HepG2 (cell line): ENCODE results near the gene OGFR. TPM values are rescaled to one million over a fixed set of nuclear protein-coding genes. Genes with fewer than 3 reads are reported as not detected.

Experiments used
- ATRX ChIP-seq: sonication (generic); formaldehyde crosslinking; IDR thresholded peaks from 2 replicates; pipeline ENCODE4 v1.4.0; 2020; ENCODE audit warnings: missing genetic modification reagents, borderline replicate concordance
- CREBL2 ChIP-seq: sonication (generic); formaldehyde crosslinking; IDR thresholded peaks from 2 replicates; pipeline ENCODE4 v1.8.1; 2023; ENCODE audit warnings: missing genetic modification reagents, mild to moderate bottlenecking, borderline replicate concordance
- FOXP4 ChIP-seq: sonication (generic); formaldehyde crosslinking; IDR thresholded peaks from 2 replicates; pipeline ENCODE4 v1.4.0; 2020; ENCODE audit warnings: missing genetic modification reagents
- GATAD2A ChIP-seq: IDR thresholded peaks from 2 replicates; pipeline ENCODE4 v1.6.1; 2016
- GMEB1 ChIP-seq: sonication (generic); formaldehyde crosslinking; IDR thresholded peaks from 2 replicates; pipeline ENCODE4 v1.5.1; 2020; ENCODE audit warnings: missing genetic modification reagents, mild to moderate bottlenecking, borderline replicate concordance
- HCFC1 ChIP-seq: fragments of 150-350 bp; IDR thresholded peaks from 2 replicates; pipeline ENCODE4 v1.6.1; 2014; ENCODE audit warnings: low read depth, low read length
- HOXA3 ChIP-seq: sonication (generic); formaldehyde crosslinking; IDR thresholded peaks from 2 replicates; pipeline ENCODE4 v1.5.0; 2020; ENCODE audit warnings: missing genetic modification reagents
- KAT7 ChIP-seq: IDR thresholded peaks from 2 replicates; pipeline ENCODE4 v1.6.1; 2018; ENCODE audit warnings: borderline replicate concordance, missing compliant biosample characterization
- NR3C1 ChIP-seq: sonication (generic); formaldehyde crosslinking; IDR thresholded peaks from 2 replicates; pipeline ENCODE4 v1.4.0; 2020; ENCODE audit warnings: missing genetic modification reagents
- PHF21A ChIP-seq: sonication (generic); formaldehyde crosslinking; IDR thresholded peaks from 2 replicates; pipeline ENCODE4 v1.5.0; 2020; ENCODE audit warnings: mild to moderate bottlenecking, missing genetic modification reagents
- RFXAP ChIP-seq: sonication (generic); formaldehyde crosslinking; IDR thresholded peaks from 2 replicates; pipeline ENCODE4 v1.4.0; 2020; ENCODE audit warnings: missing genetic modification reagents, borderline replicate concordance
- TFDP1 ChIP-seq: IDR thresholded peaks from 2 replicates; pipeline ENCODE4 v1.6.1; 2016; ENCODE audit warnings: missing compliant biosample characterization, missing genetic modification reagents, borderline replicate concordance
- TRIM24 ChIP-seq: sonication (generic); formaldehyde crosslinking; IDR thresholded peaks from 2 replicates; pipeline ENCODE4 v1.8.0; 2022; ENCODE audit warnings: mild to moderate bottlenecking, missing genetic modification reagents
- ZNF18 ChIP-seq: sonication (generic); formaldehyde crosslinking; IDR thresholded peaks from 2 replicates; pipeline ENCODE4 v1.8.0; 2022; ENCODE audit warnings: mild to moderate bottlenecking, missing genetic modification reagents; ENCODE audit not compliant: insufficient replicate concordance
- ZNF749 ChIP-seq: sonication (generic); formaldehyde crosslinking; IDR thresholded peaks from 2 replicates; pipeline ENCODE4 v1.8.0; 2022; ENCODE audit warnings: mild to moderate bottlenecking, missing genetic modification reagents, moderate library complexity, borderline replicate concordance
- ZSCAN20 ChIP-seq: sonication (generic); formaldehyde crosslinking; IDR thresholded peaks from 2 replicates; pipeline ENCODE4 v1.4.0; 2020; ENCODE audit warnings: missing genetic modification reagents, mild to moderate bottlenecking, borderline replicate concordance
- polyA plus RNA-seq, 8 experiments: library from polyadenylated mRNA; depleted of rRNA in 3 of 8; stranded (reverse) in 7 of 8; unstranded in 1 of 8; fragments of >200 nt; fragmentation: Illumina TruSeq in 4 of 8; extraction: Trizol in 4 of 8; gene quantifications; 2 replicates each; pipeline versions ENCODE4 v1.2.1 to v1.2.3, GENCODE V29; 2011 to 2016; ENCODE audit warnings: low read depth in 4 of 8, missing spikeins in 1 of 8, mixed read lengths in 1 of 8; ENCODE audit not compliant: insufficient read depth in 1 of 8
- total RNA-seq, 5 experiments: library from RNA; depleted of rRNA; stranded (reverse); fragments of >200 nt; fragmentation: Illumina TruSeq; extraction: Trizol; gene quantifications; 2 replicates each; pipeline ENCODE4 v1.2.3, GENCODE V29; 2016; ENCODE audit warnings: low read depth in 1 of 5
- TF ChIP-seq, protein P1 (sequence below), 2 experiments: IDR thresholded peaks; 2 replicates each; pipeline ENCODE4 v1.6.1; 2011 to 2012; ENCODE audit warnings: low read length in 2 of 2, borderline replicate concordance in 1 of 2, low read depth in 1 of 2, mild to moderate bottlenecking in 1 of 2, moderate library complexity in 1 of 2

The OGFR gene
- total and polyA plus RNA-seq, 2 of the 13 experiments (the other 11 are each of a cell fraction or from before 2014, with no cell fraction given) = 47.7 to 81.8 TPM

GRCh38 chr20:62818592-62819493 is 14.2 kb downstream of the OGFR start (continued):
- TF ChIP-seq GATAD2A (peak; percentile 82), GMEB1 (peak; percentile 46; the same call in 1 of the 2 replicates), FOXP4 (CRISPR knock-in tag) (0 out of 2 replicates have a peak, but pooled peaks have one; percentile 8), HCFC1 (no peak), KAT7 (peak; percentile 45; the same call in 1 of the 2 replicates), HOXA3 (CRISPR knock-in tag) (peak; percentile 23; the same call in 1 of the 2 replicates), NR3C1 (no peak), PHF21A (CRISPR knock-in tag) (peak; percentile 91), ZNF18 (no peak), CREBL2 (CRISPR knock-in tag) (no peak; the same call in 1 of the 2 replicates), ATRX (no peak), ZNF749 (CRISPR knock-in tag) (peak; percentile 75), ZSCAN20 (peak; percentile 2; the same call in 1 of the 2 replicates), TFDP1 (peak; percentile 63; the same call in 1 of the 2 replicates), TRIM24 (CRISPR knock-in tag) (no peak), RFXAP (CRISPR knock-in tag) (no peak)
- TF ChIP-seq, protein P1, sequence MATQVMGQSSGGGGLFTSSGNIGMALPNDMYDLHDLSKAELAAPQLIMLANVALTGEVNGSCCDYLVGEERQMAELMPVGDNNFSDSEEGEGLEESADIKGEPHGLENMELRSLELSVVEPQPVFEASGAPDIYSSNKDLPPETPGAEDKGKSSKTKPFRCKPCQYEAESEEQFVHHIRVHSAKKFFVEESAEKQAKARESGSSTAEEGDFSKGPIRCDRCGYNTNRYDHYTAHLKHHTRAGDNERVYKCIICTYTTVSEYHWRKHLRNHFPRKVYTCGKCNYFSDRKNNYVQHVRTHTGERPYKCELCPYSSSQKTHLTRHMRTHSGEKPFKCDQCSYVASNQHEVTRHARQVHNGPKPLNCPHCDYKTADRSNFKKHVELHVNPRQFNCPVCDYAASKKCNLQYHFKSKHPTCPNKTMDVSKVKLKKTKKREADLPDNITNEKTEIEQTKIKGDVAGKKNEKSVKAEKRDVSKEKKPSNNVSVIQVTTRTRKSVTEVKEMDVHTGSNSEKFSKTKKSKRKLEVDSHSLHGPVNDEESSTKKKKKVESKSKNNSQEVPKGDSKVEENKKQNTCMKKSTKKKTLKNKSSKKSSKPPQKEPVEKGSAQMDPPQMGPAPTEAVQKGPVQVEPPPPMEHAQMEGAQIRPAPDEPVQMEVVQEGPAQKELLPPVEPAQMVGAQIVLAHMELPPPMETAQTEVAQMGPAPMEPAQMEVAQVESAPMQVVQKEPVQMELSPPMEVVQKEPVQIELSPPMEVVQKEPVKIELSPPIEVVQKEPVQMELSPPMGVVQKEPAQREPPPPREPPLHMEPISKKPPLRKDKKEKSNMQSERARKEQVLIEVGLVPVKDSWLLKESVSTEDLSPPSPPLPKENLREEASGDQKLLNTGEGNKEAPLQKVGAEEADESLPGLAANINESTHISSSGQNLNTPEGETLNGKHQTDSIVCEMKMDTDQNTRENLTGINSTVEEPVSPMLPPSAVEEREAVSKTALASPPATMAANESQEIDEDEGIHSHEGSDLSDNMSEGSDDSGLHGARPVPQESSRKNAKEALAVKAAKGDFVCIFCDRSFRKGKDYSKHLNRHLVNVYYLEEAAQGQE (IDR thresholded peaks at IDR 0.05; ENCODE audit: borderline replicate concordance in 1 of 2, low read depth in 1 of 2, low read length in 2 of 2) = 0 out of 4 replicates have a peak, but pooled peaks of 1 of the 2 experiments have one; percentile 22
